ENCODE results near the gene ARHGAP44.

GRCh38 chr17:12958786-12959185 is 169.5 kb downstream of the ARHGAP44 start:
- TF ChIP-seq, protein P1, sequence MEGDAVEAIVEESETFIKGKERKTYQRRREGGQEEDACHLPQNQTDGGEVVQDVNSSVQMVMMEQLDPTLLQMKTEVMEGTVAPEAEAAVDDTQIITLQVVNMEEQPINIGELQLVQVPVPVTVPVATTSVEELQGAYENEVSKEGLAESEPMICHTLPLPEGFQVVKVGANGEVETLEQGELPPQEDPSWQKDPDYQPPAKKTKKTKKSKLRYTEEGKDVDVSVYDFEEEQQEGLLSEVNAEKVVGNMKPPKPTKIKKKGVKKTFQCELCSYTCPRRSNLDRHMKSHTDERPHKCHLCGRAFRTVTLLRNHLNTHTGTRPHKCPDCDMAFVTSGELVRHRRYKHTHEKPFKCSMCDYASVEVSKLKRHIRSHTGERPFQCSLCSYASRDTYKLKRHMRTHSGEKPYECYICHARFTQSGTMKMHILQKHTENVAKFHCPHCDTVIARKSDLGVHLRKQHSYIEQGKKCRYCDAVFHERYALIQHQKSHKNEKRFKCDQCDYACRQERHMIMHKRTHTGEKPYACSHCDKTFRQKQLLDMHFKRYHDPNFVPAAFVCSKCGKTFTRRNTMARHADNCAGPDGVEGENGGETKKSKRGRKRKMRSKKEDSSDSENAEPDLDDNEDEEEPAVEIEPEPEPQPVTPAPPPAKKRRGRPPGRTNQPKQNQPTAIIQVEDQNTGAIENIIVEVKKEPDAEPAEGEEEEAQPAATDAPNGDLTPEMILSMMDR (IDR thresholded peaks at IDR 0.05): no peak
- TF ChIP-seq POLR2A (IDR thresholded peaks at IDR 0.05): no peak

All from thyroid gland (tissue), 4 donors.